Fibroblast of gingiva (primary cell): ENCODE data around the gene FOXP1.
A peak's percentile ranks its signal among the peaks of the same experiment; 100 is the strongest.
"Not testable (repeated sequence)": the region's sequence is repeated elsewhere in the genome, so short reads cannot be mapped to it uniquely, and the experiment has no call there.

Source experiments
- DNase-seq: peaks from one replicate; pipeline ENCODE4 v3.0.0-alpha.2; 2011; ENCODE audit warnings: low read depth

The FOXP1 gene

DNA sequence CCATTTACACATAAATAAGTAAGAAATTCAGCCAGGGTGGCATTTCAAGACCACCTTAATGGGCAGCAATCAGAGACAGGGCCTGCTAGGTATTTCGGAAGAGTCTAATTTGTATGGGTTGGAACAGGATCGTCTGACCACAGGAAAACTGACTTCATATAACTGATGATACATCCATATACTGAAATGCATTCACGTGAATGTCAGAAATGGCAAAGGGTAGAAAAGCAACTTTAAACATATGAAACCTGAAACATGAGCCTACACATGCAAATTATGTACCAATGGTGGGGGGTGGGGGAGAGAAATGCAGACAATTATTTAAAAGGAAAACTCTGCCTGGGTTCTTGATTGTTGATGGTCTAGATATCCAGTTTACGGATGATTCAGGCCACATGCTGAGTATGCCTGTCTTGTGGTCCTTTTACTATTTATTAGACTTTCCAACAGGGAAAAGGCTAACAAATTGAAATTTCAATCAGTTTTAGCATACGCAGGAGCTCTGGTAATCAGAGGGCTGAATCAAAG, 582.2 kb downstream of the FOXP1 start:
- peak; percentile 20 for DNase-seq

DNA sequence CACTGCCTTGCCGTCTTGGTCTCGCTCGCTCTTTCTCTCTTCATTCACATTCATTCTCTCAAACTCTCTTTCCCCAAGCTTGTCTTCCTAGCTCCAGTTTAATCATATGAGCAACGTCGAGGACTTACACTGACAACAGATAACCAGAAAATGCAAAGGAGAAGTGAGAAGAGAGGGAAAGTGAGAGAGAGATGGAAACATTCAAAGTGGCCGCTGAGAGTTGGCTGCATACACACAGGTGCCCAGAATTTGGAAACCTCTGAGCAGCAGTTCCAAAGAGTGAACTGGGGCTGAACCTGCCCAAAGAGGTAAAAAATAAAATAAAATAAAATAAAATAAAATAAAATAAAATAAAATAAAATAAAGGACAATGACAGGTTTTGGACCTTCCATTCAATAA, 583.0 kb downstream of the FOXP1 start:
- DNase-seq: no peak

DNA sequence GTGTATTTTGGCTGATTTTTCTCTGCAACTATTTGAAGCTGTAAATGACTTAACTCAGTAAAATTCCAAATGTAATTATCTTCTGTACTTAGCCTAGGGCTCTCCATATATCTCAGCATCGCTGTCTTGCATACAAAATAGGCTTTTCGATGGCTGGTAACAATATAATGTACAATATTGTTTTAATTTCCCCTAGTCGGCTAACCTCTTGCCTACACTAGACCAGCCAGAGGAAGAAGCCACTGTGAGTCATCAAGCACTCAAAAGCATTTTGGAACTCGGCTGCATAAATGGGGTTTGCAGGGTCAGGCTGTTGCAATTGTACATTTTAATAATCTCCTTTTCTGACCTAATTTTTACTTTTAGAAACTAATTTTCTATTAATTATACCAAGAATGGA, 583.8 kb downstream of the FOXP1 start:
- DNase-seq: peak; percentile 81

DNA sequence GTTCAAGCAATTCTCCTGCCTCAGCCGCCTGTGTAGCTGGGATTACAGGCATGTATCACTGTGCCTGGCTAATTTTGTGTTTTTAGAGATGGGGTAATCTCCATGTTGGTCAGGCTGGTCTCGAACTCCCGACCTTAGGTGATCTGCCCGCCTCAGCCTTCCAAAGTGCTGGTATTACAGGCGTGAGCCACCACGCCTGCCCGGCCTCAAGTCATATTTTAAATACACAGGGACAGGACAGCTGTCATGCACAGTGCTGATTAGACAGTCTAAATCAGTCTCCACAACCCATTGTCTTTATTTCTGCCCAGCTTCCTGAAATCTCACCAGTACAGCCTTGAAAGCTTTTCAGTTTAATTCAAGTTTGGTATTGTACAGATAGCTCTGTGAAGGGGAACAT, 587.4 kb downstream of the FOXP1 start:
- no peak for DNase-seq

DNA sequence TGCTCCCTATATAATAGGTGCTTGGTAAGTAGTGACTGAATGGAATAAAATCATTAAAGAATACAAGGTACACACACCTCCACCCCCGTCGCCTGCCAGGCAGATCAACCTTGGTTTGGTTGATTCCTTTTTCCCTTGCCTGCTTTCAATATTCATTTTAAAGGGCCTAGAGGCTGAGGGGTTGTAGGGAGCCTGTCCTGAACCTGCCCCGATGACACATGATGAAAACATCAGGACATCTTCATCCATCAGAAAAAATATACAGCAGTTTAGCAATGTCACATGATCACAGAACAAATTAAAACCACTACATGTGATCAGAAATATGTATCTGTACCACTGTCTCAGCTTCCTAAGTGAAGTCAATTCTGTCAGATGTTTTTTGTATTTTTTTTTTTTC, 588.9 kb downstream of the FOXP1 start:
- no peak for DNase-seq

DNA sequence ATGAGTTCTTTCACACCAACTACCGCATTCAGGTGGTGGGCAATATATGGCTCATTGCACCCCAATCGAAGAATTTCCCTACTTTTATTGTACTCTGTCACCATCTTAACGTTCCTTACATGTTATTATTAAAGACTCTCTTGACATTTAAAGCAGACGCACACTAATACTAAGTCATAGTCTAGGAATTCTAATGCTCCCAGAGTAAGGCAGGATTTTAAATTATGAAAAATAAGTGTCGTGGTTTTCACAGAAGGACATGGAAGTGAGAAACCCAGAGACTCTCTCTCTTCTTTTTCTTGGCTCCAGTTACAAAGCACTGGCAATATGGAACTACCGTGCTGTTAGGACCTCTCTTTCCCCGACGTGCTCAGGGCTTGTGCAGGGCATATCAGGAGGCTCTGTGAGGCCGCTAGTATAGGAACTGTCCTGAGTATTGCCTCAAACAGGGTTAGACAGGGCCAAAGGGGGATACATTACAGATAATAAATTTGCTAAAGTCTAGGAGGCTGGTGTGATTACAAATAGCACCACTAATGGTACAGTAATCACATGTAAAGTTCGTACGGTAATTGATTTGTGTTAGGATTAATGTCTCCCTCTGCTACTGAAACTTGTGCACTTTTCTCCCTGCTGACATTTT, 590.8 kb downstream of the FOXP1 start:
- DNase-seq: no peak

DNA sequence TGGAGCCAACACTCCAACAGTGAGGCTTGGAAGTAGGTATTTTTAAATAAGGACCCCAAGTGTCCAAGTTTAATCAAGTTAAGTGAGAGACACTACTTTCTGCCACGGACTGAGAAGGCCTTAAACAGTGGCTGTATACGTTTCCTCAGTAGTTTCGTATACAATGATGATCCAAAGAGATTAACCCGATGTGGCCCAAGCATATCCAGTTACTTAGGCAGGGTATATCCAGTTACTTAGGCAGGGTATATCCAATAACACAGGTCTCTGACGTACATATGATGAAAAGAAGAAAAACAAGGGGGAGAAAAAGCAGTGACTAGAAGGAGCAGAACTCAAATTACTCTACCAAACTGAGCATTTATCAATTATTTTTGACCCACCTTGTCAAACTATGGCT, 591.4 kb downstream of the FOXP1 start:
- DNase-seq: no peak

DNA sequence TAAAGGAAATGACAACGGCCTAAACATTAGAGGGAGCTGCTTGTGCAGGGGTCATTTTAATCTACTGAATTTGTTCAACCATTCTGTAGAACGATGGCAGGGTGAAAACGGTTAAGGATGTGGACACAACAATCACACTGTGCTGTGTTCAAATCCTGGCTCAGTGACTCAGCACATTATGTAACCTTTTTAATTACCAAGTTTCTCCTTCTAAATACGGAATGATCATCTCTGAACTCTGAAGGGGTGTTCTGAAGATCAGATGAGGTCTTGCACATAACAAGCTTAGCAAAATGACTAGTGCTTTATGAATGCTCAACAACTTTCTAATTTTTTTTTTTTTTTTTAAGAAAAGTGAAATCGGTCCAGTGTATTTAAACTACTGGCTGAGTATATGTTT, 592.8 kb downstream of the FOXP1 start:
- no peak for DNase-seq

DNA sequence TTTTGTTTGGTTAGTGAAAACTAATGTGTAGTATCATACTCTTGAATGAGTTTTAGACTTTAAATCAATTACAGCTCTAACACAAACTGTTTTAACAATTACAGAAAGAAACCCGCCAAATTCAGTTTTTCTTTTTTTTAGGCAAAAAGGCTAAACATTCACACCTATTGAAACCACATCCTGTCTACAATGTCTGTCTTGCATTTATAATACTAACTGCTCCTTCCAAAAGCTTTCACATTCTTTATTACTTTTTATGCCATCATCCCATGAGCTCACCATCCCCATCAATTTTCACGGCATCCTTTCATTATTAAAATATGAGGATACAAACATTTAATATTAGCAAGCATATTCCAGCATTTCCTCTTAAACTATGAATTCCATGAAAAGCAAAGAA, 593.3 kb downstream of the FOXP1 start:
- no peak for DNase-seq

DNA sequence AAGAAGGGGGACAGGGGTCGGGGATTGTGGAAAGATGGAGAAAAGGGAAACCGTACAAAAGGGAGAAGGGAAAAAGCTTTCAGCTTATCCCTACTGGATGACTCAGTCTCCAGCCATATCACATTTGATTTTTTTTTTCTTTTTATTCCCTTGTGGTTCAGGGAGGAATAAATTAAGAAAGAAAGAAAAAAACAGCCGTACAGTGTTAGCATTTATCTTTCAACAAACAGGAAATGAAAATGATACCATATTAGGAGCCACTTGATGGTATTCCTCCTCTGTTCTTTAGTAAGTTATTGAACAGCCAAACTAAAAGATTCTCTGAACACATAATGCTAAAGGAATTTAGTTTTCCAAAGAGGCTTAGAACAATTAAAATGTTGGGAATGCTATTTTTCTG, 594.4 kb downstream of the FOXP1 start:
- peak; percentile 79 for DNase-seq

DNA sequence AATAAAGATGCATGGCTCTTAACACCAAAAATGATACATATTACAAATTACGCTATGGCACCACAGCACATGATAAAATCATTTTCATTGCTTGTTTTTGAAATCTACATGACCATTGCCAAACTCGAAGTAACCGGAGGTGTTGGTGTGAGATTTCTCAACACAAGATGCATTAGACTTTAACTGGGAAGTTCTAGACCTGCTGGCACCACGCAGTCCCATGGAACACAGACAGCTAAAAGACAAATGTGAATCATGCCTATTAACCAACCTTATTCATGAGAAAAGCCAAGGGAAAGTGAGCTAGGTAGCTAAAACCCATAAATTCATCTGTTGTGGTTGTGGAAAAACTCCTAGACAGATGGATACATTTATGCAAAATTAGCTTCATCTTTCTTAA, 595.4 kb downstream of the FOXP1 start:
- no peak for DNase-seq

DNA sequence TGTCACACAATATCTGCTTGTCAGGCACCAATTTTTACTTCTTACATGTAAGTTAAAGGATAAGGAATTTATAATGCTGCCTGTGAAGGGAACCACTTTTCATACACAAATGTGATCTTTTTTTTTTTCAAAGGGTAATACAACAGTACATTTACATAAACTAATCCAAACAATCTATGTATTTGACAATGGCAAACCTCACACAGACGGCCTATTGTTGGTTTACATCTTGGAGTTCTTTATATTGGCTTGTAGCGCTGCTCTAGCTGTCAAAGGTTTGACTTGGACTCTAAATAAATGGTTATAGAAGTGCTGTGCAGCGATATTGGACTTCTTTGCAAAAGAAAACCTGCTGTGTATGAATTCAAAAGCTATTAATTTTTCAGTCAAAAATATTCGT, 598.0 kb downstream of the FOXP1 start:
- no peak for DNase-seq

DNA sequence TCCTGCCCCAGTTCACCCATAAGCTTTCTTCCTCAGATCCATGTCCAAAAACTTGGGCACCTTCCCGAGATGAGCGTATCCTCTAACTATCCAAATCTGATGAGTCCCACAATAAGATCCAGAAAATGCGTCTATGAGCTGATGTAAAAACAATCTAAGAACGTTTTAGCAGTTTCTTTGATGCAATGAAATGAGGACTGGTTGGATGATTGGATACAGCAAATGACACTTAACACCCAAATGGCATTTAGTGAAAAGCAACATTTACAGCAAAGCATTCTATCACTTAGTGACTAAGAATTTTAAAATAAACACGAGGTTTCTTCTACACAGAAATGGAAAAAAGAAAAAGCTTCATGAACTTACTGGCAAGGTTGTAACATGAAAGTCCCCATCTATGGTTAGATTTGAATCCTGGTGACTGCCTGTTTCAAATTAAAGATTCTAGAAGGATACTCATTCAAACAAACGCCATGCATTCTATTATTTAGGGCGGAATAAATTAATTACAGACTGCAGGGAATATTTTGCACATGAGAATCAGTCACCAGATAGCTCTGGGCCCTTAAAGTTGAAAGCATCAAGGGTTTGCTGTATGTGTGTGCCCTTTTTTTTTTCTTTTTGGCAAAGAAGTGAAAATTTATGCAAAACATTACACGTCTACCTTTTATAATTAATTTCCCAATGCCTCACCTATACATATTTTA, 598.6 kb downstream of the FOXP1 start:
- DNase-seq: peak; percentile 74

DNA sequence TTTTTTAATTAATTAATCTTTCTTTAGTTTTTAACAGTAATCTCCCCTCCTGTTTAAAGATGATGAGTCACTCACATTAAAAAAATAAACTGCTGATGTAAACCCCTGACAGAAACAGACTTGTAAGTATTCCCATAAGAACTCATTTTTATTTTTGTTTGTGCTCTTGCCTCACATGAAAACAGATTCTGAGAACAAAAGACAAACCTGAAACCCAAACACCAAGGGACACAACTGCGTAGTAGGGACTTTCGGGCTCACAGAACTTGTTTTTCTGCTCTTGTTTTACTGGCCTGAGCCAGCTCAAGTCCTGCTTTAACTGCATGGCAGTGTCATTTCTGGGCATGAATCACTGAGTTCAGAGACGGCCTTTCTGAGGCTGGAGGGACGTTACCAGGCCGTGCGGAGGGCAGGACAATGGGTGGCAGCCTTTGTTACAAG, 600.8 kb downstream of the FOXP1 start:
- peak; percentile 81 for DNase-seq

DNA sequence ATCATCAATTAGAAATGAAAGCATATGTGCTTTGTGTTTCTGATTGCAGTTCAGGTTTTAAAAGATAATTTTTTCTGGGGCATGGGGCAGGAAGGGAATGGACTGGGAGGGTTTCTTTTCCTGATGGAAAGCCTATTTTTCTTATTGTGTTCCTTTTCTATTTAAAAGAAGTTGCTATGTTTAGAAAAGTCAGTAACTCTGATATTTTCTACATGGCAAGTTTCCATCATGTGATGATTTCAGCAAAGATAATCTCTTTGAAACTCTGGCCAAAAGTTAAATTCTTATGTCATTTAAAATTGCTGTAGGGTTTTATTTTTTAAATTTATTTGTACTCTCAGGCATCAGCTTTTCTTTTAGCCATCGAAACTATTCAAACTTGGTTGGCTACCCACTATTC, 601.2 kb downstream of the FOXP1 start:
- DNase-seq: peak; percentile 48

DNA sequence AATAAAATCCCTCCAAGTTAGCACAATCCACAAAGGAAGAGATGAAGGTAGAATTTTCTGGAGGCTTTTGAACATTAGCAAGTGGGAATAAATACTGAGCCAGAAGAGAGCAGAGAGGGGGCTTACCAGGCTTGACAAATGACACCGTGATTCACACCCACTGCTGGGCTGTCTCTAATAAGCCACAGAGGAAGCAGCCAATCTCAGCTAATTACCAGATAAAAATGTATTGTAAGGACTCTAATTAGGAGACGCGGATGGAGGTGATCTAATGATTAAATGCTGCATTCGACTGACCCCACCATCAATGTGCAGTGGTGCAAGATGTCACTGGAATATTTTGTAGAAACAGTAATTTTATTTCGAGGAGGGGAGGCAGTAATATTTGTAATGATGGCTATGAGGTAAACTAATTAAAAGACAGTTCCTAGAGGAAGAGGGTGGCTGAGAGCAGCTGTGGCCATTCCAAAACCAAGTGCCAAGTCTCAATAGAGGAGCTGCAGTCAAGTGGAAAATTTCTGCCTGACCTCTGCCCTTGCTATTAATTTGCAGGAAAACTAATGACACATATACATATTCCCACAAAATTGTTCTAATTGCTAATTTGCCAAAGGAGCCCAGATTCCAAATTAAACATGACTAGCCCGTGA, 602.2 kb downstream of the FOXP1 start:
- no peak for DNase-seq

DNA sequence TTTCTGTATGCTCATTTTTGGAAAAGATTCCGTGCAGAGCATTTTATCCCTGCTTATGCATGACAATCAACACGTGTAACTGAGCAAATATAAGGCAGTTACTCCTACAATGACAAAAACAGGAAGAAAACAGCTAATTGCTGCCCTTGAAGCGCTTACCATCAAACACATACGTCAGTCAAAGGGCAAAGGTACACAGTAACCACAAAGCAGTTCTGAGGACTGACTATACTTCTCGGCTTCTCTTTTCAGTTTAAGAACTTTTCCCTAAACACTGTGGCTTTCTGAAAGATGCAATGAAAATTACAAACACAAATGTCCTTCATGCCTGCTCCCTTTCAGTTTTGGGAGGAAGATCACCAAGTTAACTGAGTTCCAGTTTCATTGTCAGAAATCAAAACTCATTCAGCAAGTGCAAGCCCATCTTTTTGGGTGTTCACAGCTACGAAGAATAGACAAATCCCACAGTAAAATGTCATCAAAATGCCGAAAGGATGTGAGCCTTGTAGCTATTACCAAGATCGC, 602.8 kb downstream of the FOXP1 start:
- no peak for DNase-seq

DNA sequence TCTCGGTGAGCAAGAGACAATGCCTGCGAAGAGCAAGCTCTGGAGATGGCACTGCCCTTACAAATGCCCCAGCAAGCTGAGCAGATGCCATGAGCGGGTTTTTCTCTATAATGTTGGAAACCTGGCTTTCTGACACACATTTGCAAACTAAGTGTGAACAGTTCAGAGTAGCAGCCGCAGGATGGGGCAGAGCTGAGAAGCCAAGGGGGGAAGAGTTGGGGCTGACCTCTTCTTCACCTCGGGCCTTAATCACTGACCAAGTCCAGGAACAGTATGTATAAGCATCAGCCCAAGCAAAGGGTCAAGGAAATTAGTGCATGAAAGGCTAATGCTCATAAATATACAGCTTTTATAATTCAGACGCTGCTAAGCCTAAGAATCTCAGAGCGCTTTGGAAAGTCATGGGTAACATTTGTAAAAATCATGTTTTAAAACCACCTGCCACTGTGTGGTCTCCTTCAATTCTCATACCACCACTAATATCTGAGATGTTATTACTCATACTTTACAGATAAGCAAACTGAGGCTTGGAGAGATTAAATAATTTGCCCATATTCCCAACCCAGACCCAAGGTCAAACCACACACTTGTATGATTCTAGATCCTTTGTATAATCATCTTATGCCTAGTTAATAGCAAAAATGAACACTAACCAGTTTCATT, 603.4 kb downstream of the FOXP1 start:
- no peak for DNase-seq

DNA sequence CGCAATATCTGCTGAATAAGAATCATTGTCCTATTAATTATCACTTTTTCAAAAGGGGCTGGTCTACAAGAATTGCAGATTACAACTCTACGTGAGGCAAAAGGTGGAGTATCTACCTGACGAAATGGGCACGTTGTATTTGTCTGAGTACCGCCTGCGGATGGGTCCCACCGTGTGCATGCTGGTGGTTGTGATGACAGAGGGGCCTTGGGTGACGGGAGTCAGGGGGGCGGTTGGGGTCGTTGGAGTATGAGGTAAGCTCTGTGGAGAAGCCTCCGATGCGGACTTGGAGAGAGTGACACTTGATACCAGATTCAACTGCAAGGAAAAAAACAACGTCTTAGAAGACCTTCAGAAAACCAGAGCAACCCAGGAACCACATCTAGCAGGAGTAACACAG, 605.8 kb downstream of the FOXP1 start:
- no peak for DNase-seq

DNA sequence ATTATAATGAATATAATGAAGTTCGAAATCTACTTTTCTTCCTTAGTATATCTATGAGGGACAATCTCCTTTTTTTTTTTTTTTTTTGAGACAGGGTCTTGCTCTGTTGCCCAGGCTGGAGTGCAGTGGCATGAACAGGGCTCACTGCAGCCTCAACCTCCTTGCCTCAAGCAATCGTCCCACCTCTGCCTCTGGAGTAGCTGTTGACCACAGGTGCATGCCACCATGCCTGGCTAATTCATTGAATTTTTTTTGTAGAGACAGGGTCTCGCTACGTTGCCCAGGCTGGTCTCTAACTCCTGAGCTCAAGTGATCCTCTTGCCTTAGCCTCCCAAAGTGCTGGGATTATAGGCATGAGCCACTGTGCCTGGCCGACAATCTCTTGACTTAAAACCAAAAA, 607.5 kb downstream of the FOXP1 start:
- DNase-seq: not testable (repeated sequence)

DNA sequence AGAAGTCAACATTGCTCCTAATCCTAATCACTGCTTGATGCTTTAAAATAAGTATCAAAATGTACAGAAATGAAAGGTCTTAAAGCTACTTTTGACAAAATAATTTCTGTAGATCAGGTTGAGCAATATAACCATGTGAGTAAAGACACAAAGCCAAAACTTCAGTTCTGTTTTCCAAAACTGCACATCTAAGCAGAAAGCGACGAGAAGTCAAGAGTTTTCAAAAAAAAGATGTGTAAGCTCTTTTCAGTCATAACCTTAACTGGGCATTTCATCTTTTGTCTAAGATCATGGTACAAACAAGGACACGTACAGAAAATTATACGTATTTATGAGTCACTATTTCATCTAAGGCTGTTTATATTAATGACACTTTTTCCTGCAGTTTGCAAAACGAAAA, 608.8 kb downstream of the FOXP1 start:
- DNase-seq: no peak

DNA sequence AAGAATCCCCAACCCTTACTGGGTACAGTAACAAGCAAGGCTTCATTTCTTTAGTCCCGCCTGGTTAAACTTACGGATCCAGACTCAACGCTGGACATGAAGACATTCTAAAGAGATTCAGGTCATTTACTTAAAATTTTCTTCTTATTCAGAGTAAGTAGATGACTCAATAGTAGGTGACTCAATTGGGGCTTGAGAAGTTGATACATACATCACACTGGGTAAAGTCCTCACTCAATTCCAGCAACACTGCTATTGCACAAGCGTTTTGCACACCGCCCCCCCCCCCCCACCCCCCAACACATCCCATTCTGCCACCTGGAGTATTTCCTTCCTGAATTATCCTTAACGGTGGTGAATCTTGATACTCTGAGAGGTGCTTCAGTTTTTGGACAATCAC, 610.0 kb downstream of the FOXP1 start:
- peak; percentile 44 for DNase-seq
